ENCODE measurements around the gene SCG3.

Gene SCG3

DNA sequence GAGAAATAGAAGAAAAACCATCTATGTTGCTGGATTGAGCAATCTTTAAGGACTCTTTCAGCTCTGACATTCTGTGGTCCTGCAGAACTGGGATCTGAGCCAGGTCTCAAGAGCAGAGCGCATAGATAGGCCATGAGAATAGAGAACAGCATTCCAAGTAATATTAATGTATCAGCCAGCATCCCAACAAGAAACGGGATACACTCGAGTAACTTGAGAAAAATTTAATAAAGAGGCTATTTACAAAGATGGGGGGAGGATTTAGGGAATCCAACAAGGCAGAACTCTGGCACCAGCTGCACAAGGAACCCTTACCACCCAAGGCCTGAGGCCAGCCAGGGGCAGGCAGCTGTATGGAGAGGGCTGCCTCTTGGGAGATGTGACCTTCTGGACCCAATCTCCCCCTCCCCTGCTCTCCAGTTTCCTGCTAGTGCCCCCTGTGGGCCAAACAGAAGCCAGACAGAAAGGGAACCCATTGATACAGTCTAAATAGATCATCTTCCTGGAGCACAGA lies 78.3 kb downstream of the SCG3 start:
- WGBS, 2 experiments (ENCODE audit: insufficient coverage in 2 of 2), result 100% methylated on average over 1 of the region's 3 CpGs; no CpG with 5 or more reads in 1 of the 2 experiments
- H3K4me3 ChIP-seq (ENCODE audit: extremely low read depth, insufficient read depth, low read length, poor library complexity, severe bottlenecking), result no peak overlapping the region
- H3K4me1 ChIP-seq (ENCODE audit: control insufficient read depth, insufficient read depth, low read length, poor library complexity, severe bottlenecking), result no peaks in the 10 kb centered on the region
- no peaks in the 10 kb centered on the region for H3K36me3 ChIP-seq (ENCODE audit: control insufficient read depth, insufficient read depth, low read length)
- no peak overlapping the region for H3K27ac ChIP-seq (ENCODE audit: low read depth, low read length, severe bottlenecking)
- H3K9me3 ChIP-seq (ENCODE audit: control insufficient read depth, low read length), result no peaks in the 10 kb centered on the region

DNA sequence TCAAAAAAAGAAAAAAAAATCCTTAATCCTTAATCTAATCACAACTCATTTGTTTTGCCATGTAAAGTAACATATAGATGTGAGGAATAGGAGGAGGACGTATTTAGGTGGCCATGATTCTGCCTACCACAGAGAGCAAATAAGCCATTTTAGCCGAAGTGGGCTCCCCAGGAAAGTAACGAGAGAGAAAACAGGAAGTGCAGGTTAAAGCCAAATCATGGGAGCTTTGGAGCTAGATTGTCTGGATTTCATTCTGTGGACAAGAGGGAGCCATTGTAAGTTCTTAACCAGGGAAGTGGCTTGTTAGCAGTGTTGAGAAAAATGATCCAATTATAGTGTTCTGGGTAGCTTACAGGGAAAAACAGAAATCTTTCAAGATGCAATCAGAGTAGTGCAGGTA lies 79.5 kb downstream of the SCG3 start:
- no peaks in the 10 kb centered on the region for H3K9me3 ChIP-seq (ENCODE audit: control insufficient read depth, low read length)
- WGBS, 2 experiments (ENCODE audit: insufficient coverage in 2 of 2), result 58 to 63% methylated on average over 3 of the region's 3 CpGs
- H3K27ac ChIP-seq (ENCODE audit: low read depth, low read length, severe bottlenecking), result no peak overlapping the region
- no peak overlapping the region for H3K4me3 ChIP-seq (ENCODE audit: extremely low read depth, insufficient read depth, low read length, poor library complexity, severe bottlenecking)
- H3K4me1 ChIP-seq (ENCODE audit: control insufficient read depth, insufficient read depth, low read length, poor library complexity, severe bottlenecking), result no peaks in the 10 kb centered on the region
- H3K36me3 ChIP-seq (ENCODE audit: control insufficient read depth, insufficient read depth, low read length), result no peaks in the 10 kb centered on the region

DNA sequence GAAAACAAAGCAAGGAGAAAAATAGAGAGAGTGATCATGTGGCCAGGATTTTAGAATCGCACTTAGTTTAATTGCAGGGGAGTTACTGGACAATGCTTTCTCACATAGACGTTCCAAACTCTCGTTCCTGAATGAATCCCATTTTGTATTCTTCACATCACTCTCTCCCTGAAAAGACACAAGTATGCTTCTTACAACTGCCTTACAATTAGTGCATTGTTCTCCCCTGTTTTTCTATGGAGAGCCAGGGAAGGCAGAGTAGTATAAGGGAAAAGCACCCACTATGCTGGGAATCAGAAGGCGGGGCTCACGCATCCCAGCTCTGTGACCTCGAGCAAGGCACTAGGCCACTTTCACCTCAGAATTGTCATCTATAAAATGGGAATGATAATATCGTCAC lies 84.4 kb downstream of the SCG3 start:
- 91 to 96% methylated on average over 3 to 5 of the region's 7 CpGs for WGBS, 2 experiments (ENCODE audit: insufficient coverage in 2 of 2)

DNA sequence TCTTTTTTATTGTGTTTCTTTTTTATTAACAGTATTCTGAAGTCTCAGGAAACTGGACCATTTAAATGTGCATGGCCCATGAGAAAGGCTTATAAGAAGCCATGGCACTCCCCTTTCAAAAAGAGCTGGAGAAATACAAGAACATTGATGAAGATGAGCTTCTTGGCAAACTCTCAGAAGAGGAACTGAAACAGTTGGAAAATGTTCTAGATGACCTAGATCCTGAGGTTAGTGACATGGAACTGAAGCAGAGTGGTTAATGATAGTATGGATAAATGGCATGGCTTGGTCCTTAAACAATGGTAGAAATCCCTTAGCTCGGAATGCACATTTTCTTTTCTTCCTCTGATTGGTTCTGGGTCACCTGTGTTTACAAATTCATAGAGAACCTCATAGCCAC lies 85.0 kb downstream of the SCG3 start:
- Histone ChIP-seq H3K9me3 (ENCODE audit: control insufficient read depth, low read length) (no peaks in the 10 kb centered on the region), H3K36me3 (ENCODE audit: control insufficient read depth, insufficient read depth, low read length) (no peaks in the 10 kb centered on the region), H3K4me3 (ENCODE audit: extremely low read depth, insufficient read depth, low read length, poor library complexity, severe bottlenecking) (no peak overlapping the region), H3K27ac (ENCODE audit: low read depth, low read length, severe bottlenecking) (no peak overlapping the region), H3K4me1 (ENCODE audit: control insufficient read depth, insufficient read depth, low read length, poor library complexity, severe bottlenecking) (peaks cover 1% of the 10 kb centered on the region)
- no CpG with 5 or more reads among the region's 1 CpG for WGBS, 2 experiments (ENCODE audit: insufficient coverage in 2 of 2)

More for the DNA sequence above, 84.4 kb downstream of the SCG3 start:
- H3K36me3 ChIP-seq (ENCODE audit: control insufficient read depth, insufficient read depth, low read length), result no peaks in the 10 kb centered on the region
- H3K4me3 ChIP-seq (ENCODE audit: extremely low read depth, insufficient read depth, low read length, poor library complexity, severe bottlenecking), result no peak overlapping the region
- no peaks in the 10 kb centered on the region for H3K4me1 ChIP-seq (ENCODE audit: control insufficient read depth, insufficient read depth, low read length, poor library complexity, severe bottlenecking)
- no peaks in the 10 kb centered on the region for H3K9me3 ChIP-seq (ENCODE audit: control insufficient read depth, low read length)
- H3K27ac ChIP-seq (ENCODE audit: low read depth, low read length, severe bottlenecking), result no peak overlapping the region

DNA sequence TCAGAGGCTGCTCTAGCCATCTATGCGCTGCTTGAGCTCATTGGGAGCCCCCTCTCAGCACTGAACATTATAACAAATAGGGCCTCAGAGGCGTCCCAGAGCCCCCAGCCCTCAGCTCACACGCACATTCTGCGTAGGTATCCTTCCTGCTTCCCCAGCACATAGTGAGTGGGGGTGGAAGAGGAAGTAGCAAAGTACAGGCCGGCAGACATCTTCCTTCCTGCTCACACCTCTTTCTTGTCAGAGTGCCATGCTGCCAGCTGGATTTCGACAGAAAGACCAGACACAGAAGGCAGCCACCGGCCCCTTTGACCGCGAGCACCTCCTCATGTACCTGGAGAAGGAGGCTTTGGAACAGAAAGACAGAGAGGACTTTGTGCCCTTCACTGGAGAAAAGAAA lies 86.7 kb downstream of the SCG3 start:
- Histone ChIP-seq H3K4me1 (ENCODE audit: control insufficient read depth, insufficient read depth, low read length, poor library complexity, severe bottlenecking) (peaks cover 6% of the 10 kb centered on the region), H3K27ac (ENCODE audit: low read depth, low read length, severe bottlenecking) (no peak overlapping the region)
- 89 to 92% methylated on average over 4 of the region's 9 CpGs for WGBS, 2 experiments (ENCODE audit: insufficient coverage in 2 of 2)

More for the DNA sequence above, 86.7 kb downstream of the SCG3 start:
- H3K9me3 ChIP-seq (ENCODE audit: control insufficient read depth, low read length), result no peaks in the 10 kb centered on the region
- H3K4me3 ChIP-seq (ENCODE audit: extremely low read depth, insufficient read depth, low read length, poor library complexity, severe bottlenecking), result no peak overlapping the region
- no peaks in the 10 kb centered on the region for H3K36me3 ChIP-seq (ENCODE audit: control insufficient read depth, insufficient read depth, low read length)

Measured in mesodermal cell (in vitro differentiated cells).